GM21737 (cell line): ENCODE measurements around the gene FGF1.

Experiments used
- ATAC-seq: cut with Tn5 transposase; IDR thresholded peaks from one replicate; pipeline ENCODE4 v1.9.1; 2021; ENCODE audit warnings: mild to moderate bottlenecking, moderate library complexity; ENCODE audit not compliant: unreplicated experiment

Gene FGF1

GRCh38 chr5:142645456-142645855, 40.4 kb downstream of the FGF1 start:
- no peak for ATAC-seq

DNA sequence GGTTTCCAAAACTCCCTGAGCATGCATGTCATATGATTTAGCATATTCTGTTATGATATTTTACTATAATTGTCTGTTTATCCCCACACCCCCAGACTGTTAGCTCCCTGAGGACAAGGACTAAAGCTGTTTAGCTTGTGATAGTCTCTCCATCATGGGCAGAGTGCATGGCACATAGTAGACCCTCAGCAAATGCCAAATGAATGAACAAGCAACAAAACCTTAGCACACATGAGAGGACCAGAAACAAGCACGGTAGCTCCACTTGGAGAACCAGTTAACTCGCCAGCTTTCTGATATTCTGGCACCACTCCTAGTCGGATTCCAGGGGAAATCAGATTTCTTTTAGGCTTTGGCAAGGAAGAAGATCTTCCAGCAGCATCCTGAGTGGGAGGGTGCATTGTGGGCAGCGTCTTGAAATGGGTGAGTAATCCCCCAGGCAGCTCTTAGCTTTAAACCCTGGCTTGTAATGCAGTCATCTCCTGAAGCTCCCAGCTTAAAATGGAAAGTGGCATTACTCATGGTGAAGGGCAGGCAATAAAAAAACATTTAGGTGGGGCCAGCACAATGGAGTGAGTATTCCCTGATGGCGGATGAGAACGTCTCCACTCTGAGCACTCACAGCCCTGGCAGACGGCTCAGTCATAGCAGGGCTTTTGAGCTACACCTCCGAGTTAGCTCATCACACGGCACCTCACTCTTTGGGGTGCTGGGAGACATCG, 41.1 kb downstream of the FGF1 start:
- ATAC-seq, result no peak

DNA sequence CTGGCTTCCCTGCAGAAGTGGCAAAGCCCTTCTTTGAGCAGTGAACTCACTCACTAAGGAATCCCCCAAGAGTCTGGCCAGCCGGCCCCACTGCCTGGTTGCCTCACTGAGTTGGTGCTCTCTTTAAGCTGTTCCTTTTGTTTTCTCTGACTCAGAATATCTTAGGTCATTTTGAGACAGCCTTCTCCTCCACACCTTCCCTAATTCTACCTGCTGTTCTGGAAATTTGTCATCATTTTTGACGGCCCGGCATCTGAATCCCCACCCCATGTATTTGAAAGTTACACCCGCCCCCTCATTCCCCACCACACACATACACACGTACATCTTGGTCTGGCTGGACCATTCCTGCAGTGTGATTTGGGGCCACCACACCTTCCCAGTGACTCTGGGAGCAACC, 41.8 kb downstream of the FGF1 start:
- ATAC-seq, result no peak

DNA sequence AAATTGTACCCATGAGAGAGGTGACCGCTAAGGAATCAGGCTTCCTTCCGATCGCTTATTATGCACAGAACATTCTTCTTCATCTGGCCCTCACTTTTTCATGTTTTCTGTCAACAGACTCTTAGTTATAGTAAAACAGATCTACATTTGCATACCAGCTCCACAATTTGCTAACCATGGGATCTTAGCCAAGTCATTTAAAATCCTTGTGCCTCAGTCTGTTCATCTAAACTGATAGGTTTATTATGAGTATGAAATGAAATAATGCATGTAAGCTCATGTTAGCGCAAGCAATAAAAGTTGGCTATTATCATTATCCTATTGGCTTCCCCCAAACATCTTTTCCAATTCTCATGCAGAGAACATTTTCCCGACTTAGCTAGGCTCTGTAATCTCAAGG, 42.3 kb downstream of the FGF1 start:
- no peak for ATAC-seq

GRCh38 chr5:142642427-142642826, 43.5 kb downstream of the FGF1 start:
- ATAC-seq, result no peak

DNA sequence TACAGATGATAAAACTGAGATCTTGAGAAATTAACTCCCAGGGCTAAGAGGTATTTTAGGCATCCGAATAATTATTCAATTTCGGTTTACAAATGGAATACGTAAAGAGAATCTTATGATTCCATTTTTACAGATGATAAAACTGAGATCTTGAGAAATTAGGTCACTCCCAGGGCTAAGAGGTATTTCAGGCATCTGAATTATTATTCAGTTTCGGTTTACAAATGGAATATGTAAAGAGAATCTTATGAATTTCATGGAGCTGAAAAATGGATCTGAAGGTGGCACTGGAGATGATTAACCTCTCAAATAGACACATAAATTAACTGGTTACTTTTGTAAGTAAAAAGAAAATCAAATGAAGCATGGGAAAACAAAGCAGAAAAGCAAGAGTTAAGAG, 44.2 kb downstream of the FGF1 start:
- no peak for ATAC-seq

DNA sequence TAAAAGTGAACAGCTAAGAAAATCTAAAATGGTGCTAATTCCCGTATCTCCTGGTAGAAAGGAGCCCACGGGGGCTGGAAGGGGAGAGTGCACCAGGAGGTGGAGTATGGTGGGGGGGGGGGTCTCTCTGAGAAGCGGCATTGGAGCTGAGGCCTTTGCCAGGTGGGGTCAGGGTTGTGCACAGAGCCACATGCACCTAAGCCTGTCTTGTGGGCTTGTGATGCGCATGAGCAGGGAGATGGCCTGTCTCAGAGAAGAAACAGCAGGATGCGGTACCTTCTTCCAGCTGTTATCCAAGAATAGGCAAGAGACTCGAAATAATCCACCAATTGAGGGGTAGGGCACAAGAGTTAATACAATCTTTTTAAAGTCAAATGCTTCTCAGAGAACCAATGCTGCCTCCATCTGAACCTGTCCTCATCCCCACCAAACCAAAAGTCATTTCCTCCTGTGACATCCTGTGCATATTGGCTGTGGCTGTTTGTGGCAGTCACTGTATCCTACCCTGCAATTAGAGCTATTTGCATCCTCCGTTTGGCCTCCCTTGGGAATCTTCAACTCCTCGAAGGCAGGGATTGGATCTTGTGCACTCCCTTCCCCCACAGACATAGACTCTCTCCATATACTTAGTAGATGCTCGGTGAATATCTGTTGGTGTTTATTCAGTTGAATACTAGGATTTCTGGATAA, 45.4 kb downstream of the FGF1 start:
- no peak for ATAC-seq

DNA sequence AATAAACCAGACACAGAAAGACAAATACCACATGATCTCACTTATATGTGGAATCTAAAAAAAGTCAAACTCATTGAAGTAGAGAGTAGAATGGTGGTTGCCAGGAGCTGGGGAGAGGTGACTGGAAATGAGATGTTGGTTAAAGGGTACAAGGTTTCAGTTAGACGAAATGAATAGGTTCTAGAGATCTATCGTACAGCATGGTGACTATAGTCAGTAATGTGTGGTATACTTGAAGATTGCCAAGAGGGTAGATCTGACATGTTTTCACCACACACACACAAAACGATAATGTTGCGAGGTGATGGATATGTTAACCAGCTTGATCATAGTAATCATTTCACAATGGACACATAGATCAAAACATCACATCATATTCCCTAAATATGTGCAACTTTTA, 46.4 kb downstream of the FGF1 start:
- ATAC-seq, result no peak

DNA sequence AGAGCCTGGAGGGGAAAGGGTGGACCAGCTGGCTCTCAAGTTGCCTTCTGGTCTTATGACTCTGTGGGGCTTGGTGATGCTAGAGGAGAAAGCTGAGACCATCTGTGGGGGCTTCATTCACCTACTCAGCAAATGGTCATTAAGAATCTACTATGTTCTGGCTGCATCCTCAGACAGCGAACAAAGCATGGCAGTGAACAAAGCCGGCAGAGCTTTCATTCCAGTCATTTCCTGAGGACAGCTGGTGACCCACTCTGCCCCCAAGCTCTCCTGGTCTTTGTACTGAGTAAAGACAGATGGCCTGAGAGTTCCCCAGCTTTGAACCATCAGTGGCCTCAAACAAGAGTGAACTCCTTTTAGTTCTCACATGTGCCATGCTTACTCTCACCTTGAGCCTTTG, 48.0 kb downstream of the FGF1 start:
- ATAC-seq, result no peak

- ATAC-seq, result no peak
Observed at GRCh38 chr5:142636698-142637324, 49.1 kb downstream of the FGF1 start.

DNA sequence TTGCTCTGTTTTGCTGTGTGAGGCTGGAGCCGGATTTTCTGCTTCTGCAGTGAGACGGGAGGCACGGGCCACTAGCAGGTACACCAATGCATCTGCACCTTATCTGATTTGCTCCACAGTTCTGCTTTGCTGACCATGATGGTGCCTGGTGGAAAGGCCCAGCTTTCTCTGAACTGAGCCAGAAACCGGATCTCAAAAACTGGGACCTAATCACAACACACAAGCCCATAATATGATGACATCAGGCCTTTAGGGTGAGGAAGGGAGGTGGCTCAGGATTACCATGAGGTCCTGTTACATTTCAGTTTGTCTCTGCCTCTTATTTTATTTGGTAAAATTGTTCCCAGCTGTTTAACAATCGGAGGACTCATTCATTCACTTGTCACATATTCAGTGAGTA, 49.8 kb downstream of the FGF1 start:
- ATAC-seq, result no peak

- no peak for ATAC-seq
Observed at GRCh38 chr5:142634216-142635011, 51.5 kb downstream of the FGF1 start.

GRCh38 chr5:142630927-142631539, 54.9 kb downstream of the FGF1 start:
- ATAC-seq, result no peak

DNA sequence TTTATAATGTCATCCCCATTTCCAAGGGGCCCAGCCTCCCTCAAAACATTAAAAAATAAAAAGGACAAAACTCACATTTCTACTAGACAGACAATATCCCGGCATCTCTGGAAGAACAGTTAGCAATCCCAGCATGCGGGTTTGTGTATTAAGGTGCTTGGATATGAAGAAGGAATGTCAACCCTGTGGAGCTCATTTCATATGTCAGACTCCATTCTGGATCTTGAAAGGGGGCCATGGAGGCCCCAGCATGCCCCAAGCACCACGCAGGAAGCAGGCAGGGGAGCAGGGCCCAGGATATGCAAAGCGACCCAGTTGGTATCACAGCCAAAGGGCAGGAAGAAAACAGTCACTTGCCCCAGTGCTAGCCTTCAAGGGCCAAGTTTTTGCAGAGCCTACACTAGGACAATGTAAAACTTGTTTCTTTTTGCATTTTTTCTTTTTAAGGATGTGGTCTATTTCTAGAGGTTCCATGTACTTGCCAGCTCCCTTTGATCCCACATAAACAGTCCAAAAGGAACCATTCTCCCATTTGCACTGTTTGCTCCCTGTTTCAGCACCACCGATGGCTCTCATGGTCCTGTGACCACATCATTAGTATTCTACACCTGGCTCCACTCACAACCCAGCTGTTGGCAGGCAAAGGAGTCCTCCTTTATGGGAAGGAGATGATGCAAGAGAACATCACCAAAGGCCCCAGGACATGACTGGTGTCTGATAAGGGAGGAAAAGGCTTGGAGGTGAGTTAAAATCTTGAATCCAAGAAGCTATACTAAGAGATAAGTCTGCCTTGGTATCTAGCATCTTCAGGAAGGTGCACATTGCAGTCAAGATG, 58.3 kb downstream of the FGF1 start:
- no peak for ATAC-seq

DNA sequence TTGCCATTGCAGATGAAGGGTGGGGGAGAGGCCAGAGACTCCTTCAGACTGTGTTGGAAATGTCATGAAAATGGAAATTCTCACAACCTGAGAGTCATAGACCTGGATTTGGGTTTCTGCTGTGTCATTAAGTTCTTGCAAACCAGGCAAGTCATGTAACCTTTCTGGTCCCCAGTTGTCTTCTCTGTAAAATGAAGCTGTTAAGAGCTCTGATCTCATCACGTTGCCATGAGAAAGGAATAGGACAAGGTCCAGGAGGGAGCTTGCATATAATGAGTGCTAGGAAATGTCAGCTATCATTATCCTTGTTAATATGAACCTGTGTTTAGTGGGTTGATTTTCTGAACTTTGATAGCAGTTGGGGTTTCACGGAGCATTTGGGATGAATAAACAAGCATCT, 59.1 kb downstream of the FGF1 start:
- no peak for ATAC-seq

- no peak for ATAC-seq
Observed at GRCh38 chr5:142626099-142626498, 59.8 kb downstream of the FGF1 start.

- ATAC-seq, result no peak
Observed at GRCh38 chr5:142621227-142621626, 64.7 kb downstream of the FGF1 start.

DNA sequence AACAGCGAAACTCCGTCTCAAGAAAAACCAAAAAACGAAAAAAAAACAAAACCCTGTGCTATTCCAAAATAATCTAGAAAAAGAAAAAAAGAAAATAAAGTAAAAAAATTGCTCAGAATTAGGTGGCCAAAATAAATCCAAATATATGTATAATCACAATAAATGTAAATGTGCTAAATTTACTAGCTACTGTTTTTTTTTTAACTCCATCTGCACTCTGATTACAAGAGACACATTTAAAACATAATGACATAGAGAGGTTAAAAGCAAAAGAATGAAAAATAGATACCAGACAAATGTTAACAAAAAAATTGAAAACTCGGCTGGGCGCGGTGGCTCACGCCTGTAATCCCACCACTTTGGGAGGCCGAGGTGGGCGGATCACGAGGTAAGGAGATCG, 66.1 kb downstream of the FGF1 start:
- ATAC-seq, result no peak

DNA sequence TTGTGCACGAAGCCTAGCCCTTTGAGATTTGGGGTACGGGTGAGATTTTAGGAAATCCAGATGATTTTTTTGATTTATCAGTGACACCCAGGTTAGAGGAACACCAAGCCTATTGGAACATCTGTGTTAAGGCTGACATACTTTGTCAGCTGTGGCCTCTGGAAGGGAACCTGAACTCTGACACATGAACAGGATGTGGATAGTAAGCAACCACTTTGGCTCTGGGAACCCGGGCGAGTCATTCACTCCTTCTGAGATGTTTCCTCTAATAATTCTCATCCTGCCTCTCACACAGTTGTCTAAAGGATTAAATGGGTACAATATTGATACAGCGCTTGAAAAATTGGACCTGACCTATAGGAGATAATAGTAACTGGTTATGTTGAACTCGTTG, 67.8 kb downstream of the FGF1 start:
- no peak for ATAC-seq

DNA sequence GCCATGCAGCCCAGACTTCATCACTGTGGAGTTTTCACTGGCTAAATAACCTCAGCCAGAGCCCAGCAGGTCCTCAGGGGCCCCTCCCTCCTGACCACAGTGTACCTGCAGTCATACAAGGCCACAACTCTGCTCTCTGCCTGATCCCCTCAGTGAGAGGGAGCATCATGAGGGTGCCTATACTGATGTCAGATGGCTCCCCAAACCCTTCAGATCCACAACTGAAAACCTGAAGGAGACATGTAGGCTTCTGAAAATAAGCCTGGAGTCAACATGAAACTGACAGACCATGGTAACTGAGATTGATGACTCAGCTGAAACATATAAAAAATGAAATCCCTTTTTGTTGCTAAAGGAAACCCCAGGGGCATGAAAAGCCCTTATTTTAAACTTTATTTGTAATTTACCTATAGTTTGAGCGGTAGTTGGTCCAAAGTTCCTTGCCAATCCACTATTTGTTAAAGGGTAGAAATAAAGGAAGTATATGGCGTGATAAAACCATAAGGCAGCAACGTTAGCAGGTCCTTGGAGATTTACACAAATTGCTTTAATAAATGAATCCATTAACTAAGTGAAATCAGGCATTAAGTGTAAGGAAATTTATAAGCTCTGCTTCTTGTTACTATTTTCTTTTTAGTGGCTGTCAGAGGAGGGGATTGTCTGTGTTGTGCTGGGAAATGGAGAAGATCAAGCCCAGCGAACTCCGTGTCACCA, 68.3 kb downstream of the FGF1 start:
- ATAC-seq, result no peak
